HG02571 (cell line): Measurements from ENCODE around the gene QRFP.

ENCODE experiments used
- ATAC-seq: cut with Tn5 transposase; IDR thresholded peaks from one replicate; pipeline ENCODE4 v1.9.1; 2021; ENCODE audit warnings: mild to moderate bottlenecking, moderate library complexity; ENCODE audit not compliant: unreplicated experiment

QRFP gene

GRCh38 chr9:130872912-130873503 is 23.6 kb downstream of the QRFP start:
- no peak for ATAC-seq

- no peak for ATAC-seq
These were observed 24.1 kb downstream of the QRFP start for GRCh38 chr9:130872508-130872907.

GRCh38 chr9:130872093-130872492 is 24.5 kb downstream of the QRFP start:
- ATAC-seq = no peak

- no peak for ATAC-seq
These were observed 25.1 kb downstream of the QRFP start for GRCh38 chr9:130871395-130872062.

GRCh38 chr9:130870491-130871381 is 25.9 kb downstream of the QRFP start:
- no peak for ATAC-seq

- no peak for ATAC-seq
These were observed 27.4 kb downstream of the QRFP start for GRCh38 chr9:130869250-130869649.

GRCh38 chr9:130868230-130868629 is 28.4 kb downstream of the QRFP start:
- no peak for ATAC-seq

GRCh38 chr9:130867556-130867955 is 29.1 kb downstream of the QRFP start:
- ATAC-seq = no peak

GRCh38 chr9:130866474-130866965 is 30.1 kb downstream of the QRFP start:
- ATAC-seq = no peak

- ATAC-seq = no peak
These were observed 30.7 kb downstream of the QRFP start for GRCh38 chr9:130865921-130866320.

- ATAC-seq = no peak
These were observed 32.1 kb downstream of the QRFP start for GRCh38 chr9:130864541-130864940.

GRCh38 chr9:130862747-130863146 is 33.9 kb downstream of the QRFP start:
- no peak for ATAC-seq

- no peak for ATAC-seq
These were observed 34.4 kb downstream of the QRFP start for GRCh38 chr9:130862217-130862616.

GRCh38 chr9:130861372-130862180 is 35.0 kb downstream of the QRFP start:
- ATAC-seq = no peak

GRCh38 chr9:130860458-130861316 is 35.9 kb downstream of the QRFP start:
- no peak for ATAC-seq

- ATAC-seq = no peak
These were observed 37.6 kb downstream of the QRFP start for GRCh38 chr9:130858739-130859705.

GRCh38 chr9:130857864-130858738 is 38.5 kb downstream of the QRFP start:
- ATAC-seq = no peak

- no peak for ATAC-seq
These were observed 40.1 kb downstream of the QRFP start for GRCh38 chr9:130856474-130856873.
